MM.1S (cell line): ENCODE measurements around the gene DYNLT3.

Experiments
- CTCF ChIP-seq: fragments of 300-600 bp; sonication (generic); IDR thresholded peaks from 2 replicates; pipeline ENCODE4 v1.5.1; 2016; ENCODE audit warnings: antibody characterized with exemption, low read length, mixed read lengths
- EZH2 ChIP-seq: fragments of 300-600 bp; sonication (generic); optimal IDR thresholded peaks from 2 replicates; pipeline ENCODE3; 2017; ENCODE audit warnings: low read depth, mild to moderate bottlenecking, antibody characterized with exemption, low read length, mixed read lengths
- EZH2phosphoT487 ChIP-seq: fragments of 300-600 bp; sonication (generic); IDR thresholded peaks from 2 replicates; pipeline ENCODE4 v1.6.1; 2018; ENCODE audit warnings: antibody characterized with exemption, low read length

- TF ChIP-seq CTCF (no peak), EZH2 (no peak), EZH2phosphoT487 (no peak)
Observed at GRCh38 chrX:37847733-37848197, 394 bp upstream of the DYNLT3 start.
